IMR-90 (cell line): ENCODE data around the gene ETHE1. TPM values are rescaled to one million over a fixed set of nuclear protein-coding genes. Genes with fewer than 3 reads are reported as not detected.

ENCODE experiments used
- ATAC-seq: fragments of 200-7000 bp; cut with Tn5 transposase; 2 replicates; pipeline ENCODE4 v1.9.1; 2020; ENCODE audit warnings: low read depth, mild to moderate bottlenecking, moderate library complexity
- BruUV-seq: library from RNA; stranded (reverse); fragments of 400-500 nt; replicated peaks from 2 replicates; lab custom pipeline; 2021; lab: Mats Ljungman, UMichigan
- CTCF ChIA-PET: fragments of 300-600 bp; formaldehyde crosslinking; extraction: SDS; loops from one replicate; lab custom pipeline; 2021; ENCODE audit warnings: antibody characterized with exemption; lab: Yijun Ruan, JAX
- POLR2A ChIA-PET: fragments of 300-600 bp; sonication (Branson Sonifier 250); formaldehyde crosslinking; loops from one replicate; lab custom pipeline; 2022; ENCODE audit warnings: antibody characterized with exemption; ENCODE audit not compliant: unreplicated experiment; lab: Charles Lee
- DNase-seq: peaks from one replicate; pipeline ENCODE4 v3.0.0; 2013
- H2AFZ ChIP-seq: replicated peaks from 2 replicates; pipeline ENCODE3; 2013; ENCODE audit warnings: low read length, mild to moderate bottlenecking; ENCODE audit not compliant: poor library complexity
- H2AK5ac ChIP-seq: 2 replicates; pipeline ENCODE4 v1.6.1; 2013; ENCODE audit warnings: low read depth, low read length, inconsistent platforms
- H2AK9ac ChIP-seq: replicated peaks from 2 replicates; pipeline ENCODE3; 2013; ENCODE audit warnings: mild to moderate bottlenecking, low read depth, low read length, moderate library complexity; ENCODE audit not compliant: poor library complexity
- H2BK120ac ChIP-seq: 2 replicates; pipeline ENCODE4 v1.6.1; 2013; ENCODE audit warnings: low read depth, low read length, inconsistent platforms
- H2BK15ac ChIP-seq: 3 replicates; pipeline ENCODE4 v1.6.1; 2013; ENCODE audit warnings: low read depth, low read length, inconsistent platforms
- H2BK20ac ChIP-seq: 2 replicates; pipeline ENCODE4 v1.6.1; 2013; ENCODE audit warnings: low read depth, mild to moderate bottlenecking, inconsistent platforms, low read length, moderate library complexity
- H2BK5ac ChIP-seq: 2 replicates; pipeline ENCODE4 v1.6.1; 2013; ENCODE audit warnings: mild to moderate bottlenecking, low read depth, low read length, inconsistent platforms; ENCODE audit not compliant: poor library complexity, severe bottlenecking
- H3K14ac ChIP-seq: replicated peaks from 2 replicates; pipeline ENCODE4 v1.6.1; 2013; ENCODE audit warnings: low read depth, low read length, inconsistent platforms
- H3K18ac ChIP-seq: 2 replicates; pipeline ENCODE4 v1.6.1; 2013; ENCODE audit warnings: low read depth, low read length, control low read depth
- H3K23ac ChIP-seq: 2 replicates; pipeline ENCODE4 v1.6.1; 2013; ENCODE audit warnings: low read depth, low read length, inconsistent platforms
- H3K27ac ChIP-seq: 2 replicates; pipeline ENCODE4 v1.5.1; 2013; ENCODE audit warnings: mild to moderate bottlenecking, control low read depth, low read length; ENCODE audit not compliant: insufficient read depth
- H3K27me3 ChIP-seq: 2 replicates; pipeline ENCODE4 v1.6.1; 2013; ENCODE audit warnings: low read length; ENCODE audit not compliant: control insufficient read depth, insufficient read depth
- H3K36me3 ChIP-seq: 2 replicates; pipeline ENCODE4 v1.6.1; 2013; ENCODE audit warnings: low read length, mixed read lengths; ENCODE audit not compliant: control insufficient read depth, insufficient read depth
- H3K4ac ChIP-seq: 2 replicates; pipeline ENCODE4 v1.6.1; 2013; ENCODE audit warnings: low read depth, low read length, inconsistent platforms
- H3K4me1 ChIP-seq: 2 replicates; pipeline ENCODE4 v1.6.1; 2013; ENCODE audit warnings: low read length, mixed read lengths; ENCODE audit not compliant: control insufficient read depth, insufficient read depth
- H3K4me2 ChIP-seq: 2 replicates; pipeline ENCODE4 v1.6.1; 2013; ENCODE audit warnings: low read depth, mild to moderate bottlenecking, control low read depth, low read length, moderate library complexity
- H3K4me3 ChIP-seq: 2 replicates; pipeline ENCODE4 v1.5.1; 2013; ENCODE audit warnings: low read depth, mild to moderate bottlenecking, control low read depth, low read length, moderate library complexity; ENCODE audit not compliant: insufficient read depth
- H3K56ac ChIP-seq: 2 replicates; pipeline ENCODE4 v1.6.1; 2013; ENCODE audit warnings: low read length, inconsistent platforms; ENCODE audit not compliant: insufficient read depth; ENCODE audit errors: extremely low read depth
- H3K79me1 ChIP-seq, 2 experiments: 2 replicates each; pipeline ENCODE4 v1.6.1; 2013; ENCODE audit warnings: low read length in 2 of 2, inconsistent platforms in 1 of 2, low read depth in 1 of 2
- H3K9ac ChIP-seq: 2 replicates; pipeline ENCODE4 v1.6.1; 2013; ENCODE audit warnings: low read depth, low read length, control low read depth
- H3K9me1 ChIP-seq: 2 replicates; pipeline ENCODE4 v1.6.1; 2013; ENCODE audit warnings: low read length, inconsistent platforms; ENCODE audit not compliant: insufficient read depth
- H3K9me3 ChIP-seq: 2 replicates; pipeline ENCODE4 v1.6.1; 2013; ENCODE audit warnings: low read length; ENCODE audit not compliant: control insufficient read depth, insufficient read depth
- H4K20me1 ChIP-seq: 2 replicates; pipeline ENCODE4 v1.6.1; 2013; ENCODE audit warnings: low read length, inconsistent platforms; ENCODE audit not compliant: insufficient read depth
- H4K5ac ChIP-seq: 2 replicates; pipeline ENCODE4 v1.6.1; 2013; ENCODE audit warnings: mild to moderate bottlenecking, low read depth, low read length, control low read depth
- H4K8ac ChIP-seq, 2 experiments: 2 replicates each; pipeline ENCODE4 v1.6.1; 2013; ENCODE audit warnings: low read depth in 2 of 2, low read length in 2 of 2, control low read depth in 1 of 2, inconsistent platforms in 1 of 2
- H4K91ac ChIP-seq: 2 replicates; pipeline ENCODE4 v1.6.1; 2013; ENCODE audit warnings: low read depth, low read length, inconsistent platforms; ENCODE audit not compliant: insufficient read depth
- MAFK ChIP-seq: IDR thresholded peaks from 2 replicates; pipeline ENCODE4 v1.6.1; 2012; ENCODE audit warnings: low read depth, low read length, improper control_type of control experiment
- MAZ ChIP-seq: IDR thresholded peaks from 2 replicates; pipeline ENCODE4 v1.6.1; 2012; ENCODE audit warnings: low read depth, mild to moderate bottlenecking, low read length, improper control_type of control experiment, moderate library complexity, borderline replicate concordance
- WGBS, 2 experiments: methylation state at CpG; one replicate each; pipeline versions ENCODE4 v1.1.5 to v1.1.7; 2013; ENCODE audit warnings: missing lambda C conversion rate in 2 of 2; ENCODE audit not compliant: insufficient read length in 1 of 2; ENCODE audit errors: extremely low coverage in 2 of 2; 5-methylcytosine and 5-hydroxymethylcytosine counted together
- dilution Hi-C: fragments of 300-500 bp; cut with HindIII; formaldehyde crosslinking; loops from one replicate; pipeline ENCODE4 v1.14.3; 2018; ENCODE audit warnings: low sequenced_read_pairs; ENCODE audit not compliant: unreplicated experiment
- in situ Hi-C: fragments of 300-500 bp; cut with MboI; formaldehyde crosslinking; loops from 3 replicates; pipeline ENCODE4 v1.14.3; 2019; ENCODE audit warnings: low sequenced_read_pairs, inconsistent platforms, mixed read lengths
- intact Hi-C: fragments of 100-400 bp; cut with micrococcal nuclease; formaldehyde crosslinking; loops from 2 replicates; pipeline ENCODE4 v1.10.0; 2022
- polyA plus RNA-seq, 3 experiments: library from polyadenylated mRNA; depleted of rRNA; stranded (reverse); fragments of >200 nt; gene quantifications; 2 replicates each; pipeline ENCODE4 v1.2.3, GENCODE V29; 2012; ENCODE audit warnings: low replicate concordance in 1 of 3
- total RNA-seq: library from RNA; depleted of rRNA; stranded (reverse); fragments of >200 nt; gene quantifications from 2 replicates; pipeline ENCODE4 v1.2.3, GENCODE V29; 2012

The ETHE1 gene
- total and polyA plus RNA-seq, 2 of the 4 experiments (the other 2 are of a cell fraction): 161 to 233 TPM

- TF ChIP-seq MAZ (no peak), MAFK (no peak)
- Histone ChIP-seq H4K20me1 (no peaks in the 10 kb centered on the region), H3K36me3 (no peaks in the 10 kb centered on the region), H2AFZ (peak overlapping the region; percentile 92), H3K56ac (no peak overlapping the region), H2AK9ac (peak overlapping the region; percentile 78), H3K4me1 (peaks cover 7% of the 10 kb centered on the region), H3K14ac (peak overlapping the region; percentile 22; the same call in 1 of the 2 replicates), H3K27me3 (0 out of 2 replicates have a peak, but pooled peaks cover 2% of the 10 kb centered on the region), H3K23ac (peak overlapping the region; percentile 22; the same call in 1 of the 2 replicates), H3K4me3 (peak overlapping the region; percentile 80), H3K27ac (no peak overlapping the region), H2BK20ac (no peak overlapping the region), H3K9me1 (peaks cover 8% of the 10 kb centered on the region; the same call in 1 of the 2 replicates), H3K4me2 (peak overlapping the region; percentile 93), H3K4ac (peak overlapping the region; percentile 22), H2BK15ac (no peak overlapping the region), H4K8ac (peak overlapping the region; percentile 44 to 72; a peak in 2 of 4 replicates), H3K9ac (peak overlapping the region; percentile 33; the same call in 1 of the 2 replicates), H4K91ac (no peak overlapping the region), H2BK5ac (no peak overlapping the region), H3K18ac (no peak overlapping the region; the same call in 1 of the 2 replicates), H4K5ac (peak overlapping the region; percentile 1; the same call in 1 of the 2 replicates), H3K79me1 (no peaks in the 10 kb centered on the region), H2AK5ac (peak overlapping the region; percentile 69; the same call in 1 of the 2 replicates), H3K9me3 (no peaks in the 10 kb centered on the region), H2BK120ac (peak overlapping the region; percentile 24; the same call in 1 of the 2 replicates)
- ChIA-PET CTCF (interaction anchor here (1.2 kb wide), 1 partner anchor 16 kb away, joined by 3 read pairs; no protein-coding TSS in a partner anchor), POLR2A (no interaction called here)
- no peak for DNase-seq
- intact Hi-C loops (no loop called here), dilution Hi-C loops (no loop called here), in situ Hi-C loops (no loop called here)
- WGBS, 2 experiments: 5% methylated on average over 26 of the region's 33 CpGs; no CpG with 5 or more reads in 1 of the 2 experiments
- ATAC-seq: no peak
- BruUV-seq: no TSS peak
Observed at GRCh38 chr19:43462785-43463380, 64.1 kb downstream of the ETHE1 start.
